DOHH2 (cell line): ENCODE data around the gene MRPL41.

ENCODE experiments used
- H3F3A ChIP-seq: fragments of 200-600 bp; sonication (generic), shearing (Covaris generic); 2 replicates; pipeline ENCODE4 v1.6.0; 2016; ENCODE audit warnings: antibody characterized with exemption, mild to moderate bottlenecking; ENCODE audit not compliant: control insufficient read depth, insufficient read depth
- H3K27ac ChIP-seq: fragments of 200-600 bp; sonication (generic); 2 replicates; pipeline ENCODE4 v1.5.1; 2014; ENCODE audit warnings: low read depth, mild to moderate bottlenecking, low read length, moderate library complexity
- H3K27me3 ChIP-seq: fragments of 200-600 bp; sonication (generic); 2 replicates; pipeline ENCODE4 v1.6.1; 2014; ENCODE audit warnings: mild to moderate bottlenecking, low read length, mixed read lengths; ENCODE audit not compliant: control insufficient read depth
- H3K36me3 ChIP-seq: fragments of 200-600 bp; sonication (generic); 2 replicates; pipeline ENCODE4 v1.6.1; 2014; ENCODE audit warnings: mild to moderate bottlenecking, low read length, moderate library complexity, mixed read lengths; ENCODE audit not compliant: control insufficient read depth
- H3K4me1 ChIP-seq: fragments of 200-600 bp; sonication (generic); 2 replicates; pipeline ENCODE4 v1.6.1; 2014; ENCODE audit warnings: mild to moderate bottlenecking, low read length, mixed read lengths; ENCODE audit not compliant: control insufficient read depth
- H3K4me2 ChIP-seq: fragments of 200-600 bp; sonication (generic); 2 replicates; pipeline ENCODE4 v1.6.0; 2014; ENCODE audit warnings: mild to moderate bottlenecking, low read length, moderate library complexity
- H3K4me3 ChIP-seq: fragments of 200-600 bp; sonication (generic); 2 replicates; pipeline ENCODE4 v1.5.1; 2014; ENCODE audit warnings: mild to moderate bottlenecking, low read length, mixed read lengths
- H3K79me2 ChIP-seq: fragments of 200-600 bp; sonication (generic); 2 replicates; pipeline ENCODE4 v1.6.1; 2014; ENCODE audit warnings: mild to moderate bottlenecking, low read length, mixed read lengths; ENCODE audit not compliant: control insufficient read depth
- H3K9me2 ChIP-seq: fragments of 200-600 bp; sonication (generic); replicated peaks from 2 replicates; pipeline ENCODE4 v1.6.1; 2014; ENCODE audit warnings: mild to moderate bottlenecking, low read length, mixed read lengths; ENCODE audit not compliant: control insufficient read depth
- H3K9me3 ChIP-seq: fragments of 200-600 bp; sonication (generic); 2 replicates; pipeline ENCODE4 v1.6.1; 2014; ENCODE audit warnings: antibody characterized with exemption, low read length, mixed read lengths; ENCODE audit not compliant: control insufficient read depth, insufficient read depth
- H4K20me1 ChIP-seq: fragments of 200-600 bp; sonication (generic); 2 replicates; pipeline ENCODE4 v1.6.0; 2014; ENCODE audit warnings: low read depth, mild to moderate bottlenecking, antibody characterized with exemption, low read length, moderate library complexity; ENCODE audit not compliant: control insufficient read depth, insufficient read depth
- CTCF ChIP-seq: fragments of 200-600 bp; sonication (generic); IDR thresholded peaks from one replicate; pipeline ENCODE4 v1.5.1; 2014; ENCODE audit warnings: antibody characterized with exemption, mild to moderate bottlenecking, low read depth, low read length; ENCODE audit not compliant: poor library complexity, severe bottlenecking
- EZH2phosphoT487 ChIP-seq: fragments of 200-600 bp; sonication (generic); IDR thresholded peaks from 2 replicates; pipeline ENCODE4 v1.6.1; 2017; ENCODE audit warnings: borderline replicate concordance, mild to moderate bottlenecking, antibody characterized with exemption, low read length, moderate library complexity, mixed read lengths

The MRPL41 gene

DNA sequence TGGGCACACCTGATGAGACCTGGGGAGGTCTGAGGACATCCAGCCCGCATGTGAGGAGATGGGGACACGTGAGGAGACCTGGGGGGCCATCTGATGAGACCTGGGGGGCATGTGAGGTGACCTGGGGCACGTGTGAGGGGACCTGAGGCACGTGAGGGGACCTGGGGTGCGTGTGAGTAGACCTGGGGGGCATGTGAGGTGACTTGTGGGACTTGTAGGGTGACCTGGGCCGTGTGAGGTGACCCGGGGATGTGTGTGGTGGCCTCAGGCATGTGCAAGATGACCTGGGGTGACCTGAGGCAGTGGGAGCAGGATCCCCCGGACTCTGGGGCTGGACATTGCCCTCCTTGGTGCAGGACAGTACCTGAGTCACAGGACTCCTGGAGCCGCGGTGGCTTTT lies 32.1 kb upstream of the MRPL41 start:
- Histone ChIP-seq H4K20me1 (no peaks in the 10 kb centered on the region), H3K4me1 (no peaks in the 10 kb centered on the region), H3K9me2 (no peaks in the 10 kb centered on the region), H3K4me2 (no peak overlapping the region), H3K79me2 (no peaks in the 10 kb centered on the region), H3K36me3 (no peaks in the 10 kb centered on the region), H3F3A (no peaks in the 10 kb centered on the region), H3K27ac (no peak overlapping the region), H3K27me3 (no peaks in the 10 kb centered on the region), H3K9me3 (no peaks in the 10 kb centered on the region), H3K4me3 (no peak overlapping the region)
- TF ChIP-seq CTCF (no peak), EZH2phosphoT487 (no peak)

GRCh38 chr9:137520614-137521404 lies 30.9 kb upstream of the MRPL41 start:
- H3K4me1 ChIP-seq: peaks cover 4% of the 10 kb centered on the region; the same call in 1 of the 2 replicates
- H3K9me2 ChIP-seq: no peaks in the 10 kb centered on the region
- no peak overlapping the region for H3K4me3 ChIP-seq
- H3K79me2 ChIP-seq: no peaks in the 10 kb centered on the region
- no peak for TF ChIP-seq EZH2phosphoT487
- no peak for TF ChIP-seq CTCF
- H3K4me2 ChIP-seq: no peak overlapping the region
- H3F3A ChIP-seq: no peaks in the 10 kb centered on the region
- H3K27me3 ChIP-seq: no peaks in the 10 kb centered on the region
- no peaks in the 10 kb centered on the region for H3K9me3 ChIP-seq
- H3K36me3 ChIP-seq: no peaks in the 10 kb centered on the region
- no peak overlapping the region for H3K27ac ChIP-seq
- no peaks in the 10 kb centered on the region for H4K20me1 ChIP-seq

DNA sequence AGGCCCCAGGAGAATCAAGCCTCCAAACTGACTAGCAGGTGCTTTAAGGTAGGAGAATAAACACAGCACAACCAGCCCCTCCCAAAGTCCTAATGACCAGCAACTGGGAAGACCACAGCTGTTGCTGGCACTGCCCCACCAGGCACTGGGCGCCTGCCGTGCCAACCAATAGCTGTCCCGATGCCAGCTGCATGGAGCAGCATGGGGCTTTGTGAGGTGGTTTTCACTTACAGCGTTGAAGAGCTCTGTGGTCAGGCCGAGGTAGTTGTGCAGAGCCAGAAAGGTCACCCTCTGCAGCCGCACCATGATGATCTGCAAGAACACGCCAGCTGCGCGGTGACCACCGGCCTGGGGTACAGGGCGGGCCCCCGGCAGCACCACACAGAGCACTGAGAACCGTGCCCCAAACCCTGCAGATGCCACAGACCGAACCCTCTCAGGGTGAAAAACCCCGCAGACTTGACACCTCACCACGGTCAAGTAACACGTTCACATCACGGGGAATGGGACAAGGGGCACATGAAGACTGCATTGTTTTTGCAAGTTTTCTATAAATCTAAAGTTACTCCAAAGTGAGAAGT lies 30.2 kb upstream of the MRPL41 start:
- TF ChIP-seq CTCF: no peak
- no peak for TF ChIP-seq EZH2phosphoT487
- Histone ChIP-seq H3F3A (no peaks in the 10 kb centered on the region), H3K4me3 (no peak overlapping the region), H3K79me2 (no peaks in the 10 kb centered on the region), H3K9me2 (no peaks in the 10 kb centered on the region), H4K20me1 (no peaks in the 10 kb centered on the region), H3K27ac (no peak overlapping the region), H3K27me3 (no peaks in the 10 kb centered on the region), H3K9me3 (no peaks in the 10 kb centered on the region), H3K36me3 (no peaks in the 10 kb centered on the region), H3K4me2 (no peak overlapping the region), H3K4me1 (peaks cover 4% of the 10 kb centered on the region; the same call in 1 of the 2 replicates)
